IPS-NIHi7 (cell line): ENCODE results near the gene NELL1.

Experiments
- DNase-seq: peaks from one replicate; pipeline ENCODE4 v3.0.0; 2012; ENCODE audit warnings: mixed read lengths; ENCODE audit errors: extremely low spot score

Gene NELL1

DNA sequence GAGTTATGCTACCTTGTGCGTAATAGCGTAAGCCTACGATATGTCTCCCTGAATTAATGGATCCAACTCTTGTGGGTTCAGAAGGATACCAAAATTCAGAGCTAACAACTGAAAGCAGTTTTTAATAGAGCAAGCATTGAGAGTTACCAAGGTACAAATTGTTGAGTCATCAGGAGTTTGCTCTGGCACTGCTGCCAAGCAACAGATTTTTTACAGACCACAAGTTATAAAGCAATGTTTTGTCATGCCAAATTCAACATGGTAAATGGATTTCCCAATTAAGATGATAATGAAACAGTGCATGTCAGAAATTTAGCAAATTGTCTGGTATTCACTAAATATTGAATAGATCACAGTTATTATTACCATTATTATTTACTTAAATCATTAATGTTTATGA is 295.6 kb downstream of the NELL1 start:
- DNase-seq, result no peak

DNA sequence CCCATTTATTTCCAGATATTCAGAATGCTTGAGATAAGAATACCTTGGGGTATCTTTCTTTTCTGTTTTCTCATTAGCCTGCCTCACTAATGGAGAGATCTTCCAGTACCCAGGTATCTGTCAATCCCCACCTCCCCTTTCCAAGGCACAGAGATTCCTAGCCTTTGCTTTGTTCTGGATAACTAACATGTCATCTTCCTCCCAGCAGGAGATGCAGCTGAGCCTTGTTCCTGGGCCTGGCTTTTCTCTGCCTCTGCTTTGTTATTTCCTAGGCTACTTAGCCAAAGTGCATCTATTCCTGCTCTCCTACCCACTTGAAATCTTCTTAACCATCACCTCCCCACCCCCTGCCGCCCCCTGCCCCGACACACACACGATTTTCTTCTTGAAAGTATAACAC is 297.1 kb downstream of the NELL1 start:
- peak; percentile 68 for DNase-seq

DNA sequence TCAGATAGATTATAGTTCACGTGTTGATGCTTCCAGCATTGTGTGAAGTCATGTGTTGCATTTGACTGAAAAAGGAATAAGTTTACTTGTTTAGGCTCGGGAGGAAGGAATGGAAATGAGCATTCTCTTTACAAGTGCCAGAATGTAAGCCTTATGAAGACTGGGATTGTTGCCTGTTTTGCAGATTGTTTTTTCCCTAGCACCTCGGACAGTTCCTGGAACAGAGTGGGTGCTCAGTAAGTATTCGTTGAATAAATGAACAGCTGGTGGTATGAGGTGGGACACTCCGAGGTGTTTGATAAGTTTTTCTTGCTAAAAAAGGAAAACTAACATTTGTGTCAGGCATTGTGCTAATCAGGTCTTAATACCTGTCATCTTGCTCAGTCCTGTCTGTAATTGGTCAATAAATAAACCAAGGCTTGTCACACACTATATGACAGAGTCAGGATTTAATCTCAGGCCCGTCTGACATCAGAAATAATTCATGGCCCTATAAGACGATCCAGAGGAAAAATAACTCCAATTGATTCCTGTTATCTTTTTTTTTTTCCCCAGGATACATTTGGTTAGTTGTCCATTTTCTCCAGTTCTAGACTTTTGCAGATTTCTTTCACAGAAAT is 304.7 kb downstream of the NELL1 start:
- peak; percentile 16 for DNase-seq

DNA sequence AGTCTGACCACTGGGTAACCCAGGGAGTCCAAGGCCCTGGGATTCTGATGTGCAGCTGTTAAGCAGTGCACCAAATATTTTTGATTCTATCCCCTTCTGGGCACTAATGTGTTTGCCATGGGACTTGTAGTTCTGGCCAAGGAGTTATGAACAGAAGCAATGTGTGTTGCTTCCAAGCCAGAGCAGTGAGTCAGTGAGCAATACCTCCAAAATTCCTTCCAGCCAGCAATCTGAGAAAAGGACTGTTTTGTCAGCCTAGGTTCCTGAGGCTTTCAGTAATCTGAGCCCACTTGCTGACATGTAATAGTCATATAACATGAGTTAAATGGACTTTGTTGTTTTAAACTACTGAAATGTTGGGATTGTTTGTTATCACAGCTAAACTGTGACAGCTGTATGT is 311.4 kb downstream of the NELL1 start:
- DNase-seq, result no peak

DNA sequence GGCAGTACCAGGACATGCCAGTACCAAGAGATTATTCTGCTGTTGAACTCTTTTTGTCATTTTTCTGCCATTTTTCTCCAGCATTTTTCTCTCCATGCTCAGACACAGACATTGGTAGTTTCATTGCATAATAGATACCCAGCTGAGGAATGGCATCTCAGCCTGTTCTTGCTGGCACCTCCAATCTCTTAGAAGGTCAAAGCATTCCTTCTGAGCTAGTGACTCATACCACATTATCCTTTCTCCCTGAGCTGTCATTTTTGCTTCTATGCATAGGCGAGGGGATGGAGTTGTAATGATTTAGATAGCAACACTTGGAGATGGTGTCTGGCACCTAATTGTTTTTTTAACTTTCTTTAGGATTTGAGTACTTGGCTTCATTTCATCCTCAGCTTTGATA is 321.1 kb downstream of the NELL1 start:
- no peak for DNase-seq

DNA sequence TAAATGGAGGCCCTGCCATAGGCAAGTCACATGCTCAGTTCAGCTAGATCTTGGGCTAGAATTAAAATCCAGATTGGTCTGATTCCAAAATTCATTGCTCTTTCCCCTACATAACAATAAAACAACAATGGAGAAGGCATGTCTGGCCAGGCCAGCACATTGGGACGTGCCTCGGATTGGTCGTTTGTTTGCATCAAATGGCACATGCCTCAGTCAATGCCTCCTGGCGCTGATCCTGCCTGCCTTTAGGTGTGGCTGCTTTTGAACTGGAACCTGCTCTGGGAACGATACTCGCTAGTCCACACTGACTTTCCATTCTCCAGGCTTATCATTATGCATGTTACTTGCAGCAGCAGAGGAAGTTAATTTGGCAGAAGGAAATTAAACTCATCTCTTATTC is 322.1 kb downstream of the NELL1 start:
- no peak for DNase-seq

DNA sequence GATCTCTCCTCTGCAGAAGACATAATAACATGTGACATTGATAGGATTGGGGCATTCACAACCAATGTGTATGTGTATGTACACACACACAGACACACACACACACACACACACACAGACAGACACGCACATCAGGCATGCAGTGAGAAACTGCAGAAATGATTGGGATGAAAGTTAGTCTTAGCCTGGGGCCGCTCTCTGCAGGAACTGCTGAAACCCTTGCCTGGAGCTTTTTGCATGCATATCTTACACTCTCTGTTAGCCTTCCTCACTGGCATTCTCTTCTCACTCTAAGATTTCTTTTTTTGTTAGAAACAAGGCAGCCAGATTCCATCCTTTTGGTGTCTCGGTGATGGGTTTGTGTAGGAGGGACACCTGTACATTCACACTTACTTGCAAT is 337.9 kb downstream of the NELL1 start:
- peak; percentile 40 for DNase-seq

DNA sequence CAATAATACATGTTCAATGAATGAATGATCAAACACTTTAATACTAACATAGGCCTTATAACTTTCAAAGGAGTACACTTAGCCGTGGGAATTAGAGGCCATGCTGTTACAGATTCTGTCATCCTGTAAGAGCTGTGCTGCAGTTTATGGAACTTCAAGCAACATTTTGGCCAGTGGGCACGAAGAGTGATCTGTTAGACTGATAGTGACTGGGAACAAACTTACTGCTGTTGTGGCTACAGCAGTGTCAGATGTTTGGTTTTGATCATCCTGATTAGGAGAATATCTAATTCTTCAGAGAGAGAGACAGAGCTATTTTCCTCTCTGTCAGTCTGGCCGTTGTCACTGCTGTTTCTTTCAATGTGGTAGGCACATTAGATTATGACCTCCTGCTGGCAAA is 348.9 kb downstream of the NELL1 start:
- DNase-seq, result no peak

DNA sequence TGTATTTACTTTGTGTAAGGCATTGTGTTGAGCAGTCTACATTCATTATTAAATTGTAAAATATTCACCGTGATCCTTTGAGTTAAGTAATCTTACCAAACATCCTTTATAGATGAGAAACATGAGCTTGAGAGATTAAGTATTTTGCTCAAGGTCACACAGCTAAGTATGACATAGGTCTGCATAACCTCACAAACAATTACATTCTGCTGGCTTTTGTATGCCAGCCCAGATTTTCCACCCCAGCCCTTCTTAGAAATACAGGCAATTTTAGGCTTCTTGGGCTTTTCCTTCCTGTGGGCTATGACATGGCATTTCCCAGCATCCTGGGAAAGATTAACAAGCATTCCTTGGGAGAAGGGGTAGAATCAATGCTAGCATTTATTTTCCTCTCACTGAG is 357.3 kb downstream of the NELL1 start:
- DNase-seq, result no peak

DNA sequence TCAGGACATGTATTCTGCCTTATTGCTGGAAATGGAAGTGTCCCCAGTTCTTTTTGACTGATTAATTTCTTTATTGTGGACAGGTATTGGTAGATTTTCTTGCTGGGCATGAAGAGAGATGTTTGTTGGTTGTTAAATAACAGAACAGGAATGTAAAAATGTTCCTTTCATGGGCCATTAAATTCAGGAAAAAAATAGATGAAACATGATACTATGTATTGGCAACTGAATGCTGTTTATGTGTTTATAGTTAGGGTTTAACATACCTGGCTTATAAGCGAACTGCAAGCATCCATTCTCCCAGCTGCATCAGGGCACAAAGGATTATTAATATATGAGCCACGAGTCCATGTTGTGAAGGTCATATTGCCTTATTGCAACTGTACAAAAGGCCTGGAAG is 368.5 kb downstream of the NELL1 start:
- DNase-seq, result no peak

DNA sequence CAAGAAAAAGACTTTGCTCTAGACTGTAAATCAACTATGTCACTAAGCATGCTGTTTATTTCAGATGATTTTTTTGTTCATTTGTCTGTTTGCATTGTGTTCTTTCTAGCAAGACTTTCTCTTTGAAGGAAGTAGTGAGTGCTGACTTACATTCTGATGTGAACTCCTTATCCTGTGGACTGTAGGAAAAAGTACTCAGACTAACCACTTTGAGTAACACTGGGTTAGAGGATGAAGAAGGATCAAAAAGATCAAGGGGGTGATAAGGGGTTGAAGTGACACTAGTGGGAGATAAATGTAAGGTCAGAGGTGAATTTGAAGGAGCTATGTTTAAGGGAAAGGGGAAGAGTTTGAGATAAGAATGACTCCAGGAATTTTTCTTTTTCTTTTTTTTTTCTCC is 369.4 kb downstream of the NELL1 start:
- DNase-seq, result no peak

DNA sequence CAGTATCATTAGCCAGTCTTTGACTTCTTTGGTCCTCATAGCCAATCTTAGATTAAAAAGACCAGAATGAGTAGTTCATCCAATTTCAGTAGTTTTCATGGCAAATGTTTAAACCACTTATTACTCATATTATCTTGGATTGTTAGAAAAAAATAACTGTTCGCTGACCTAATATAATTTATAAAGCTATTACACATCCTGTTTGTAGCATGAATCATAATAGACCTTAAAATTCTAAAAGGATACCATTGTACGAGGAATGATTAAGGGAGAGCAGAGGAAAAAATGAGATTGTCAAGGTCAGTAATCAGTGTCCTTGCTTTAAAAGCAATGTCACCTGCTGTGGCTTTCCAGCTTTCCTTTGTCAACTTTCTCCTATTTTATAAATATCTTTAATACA is 371.2 kb downstream of the NELL1 start:
- no peak for DNase-seq

DNA sequence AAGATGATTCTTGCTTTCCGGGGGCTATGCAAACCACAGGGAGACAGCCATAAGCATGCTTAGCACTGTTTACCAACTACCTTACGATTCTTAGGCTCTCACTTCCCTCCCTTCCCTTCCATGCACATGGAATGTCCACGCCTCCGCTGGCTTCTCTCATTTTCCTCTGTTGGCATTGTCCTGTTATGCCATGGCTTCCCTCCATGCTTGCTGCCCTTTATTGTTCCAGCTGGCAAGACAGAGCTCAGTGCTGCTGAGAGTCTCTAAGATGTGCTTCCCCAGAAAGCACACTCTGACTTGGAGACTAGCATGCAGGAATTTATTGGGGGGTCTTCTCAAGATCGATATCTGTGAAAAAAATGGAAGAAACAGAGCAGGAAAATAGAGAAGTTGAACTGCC is 379.2 kb downstream of the NELL1 start:
- DNase-seq, result no peak

DNA sequence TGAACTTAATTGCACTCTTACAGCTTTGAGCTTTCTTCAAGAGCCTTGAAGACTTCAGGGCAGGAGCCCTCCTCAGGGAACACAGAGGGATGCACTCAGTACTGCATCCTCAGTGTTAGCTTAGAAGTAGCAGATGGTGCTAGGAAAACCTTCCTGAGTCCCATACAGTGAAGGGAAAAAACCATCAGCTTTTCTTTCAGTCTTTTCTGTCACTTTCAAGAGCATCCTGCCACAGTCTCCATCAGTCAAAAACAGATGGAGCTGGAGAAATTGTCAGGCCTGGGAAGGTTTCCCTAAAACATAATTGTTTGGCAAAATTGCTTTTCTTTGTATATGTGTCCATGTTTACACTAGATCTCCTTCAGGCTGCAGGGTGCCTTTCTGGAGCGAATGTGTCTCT is 384.1 kb downstream of the NELL1 start:
- no peak for DNase-seq

DNA sequence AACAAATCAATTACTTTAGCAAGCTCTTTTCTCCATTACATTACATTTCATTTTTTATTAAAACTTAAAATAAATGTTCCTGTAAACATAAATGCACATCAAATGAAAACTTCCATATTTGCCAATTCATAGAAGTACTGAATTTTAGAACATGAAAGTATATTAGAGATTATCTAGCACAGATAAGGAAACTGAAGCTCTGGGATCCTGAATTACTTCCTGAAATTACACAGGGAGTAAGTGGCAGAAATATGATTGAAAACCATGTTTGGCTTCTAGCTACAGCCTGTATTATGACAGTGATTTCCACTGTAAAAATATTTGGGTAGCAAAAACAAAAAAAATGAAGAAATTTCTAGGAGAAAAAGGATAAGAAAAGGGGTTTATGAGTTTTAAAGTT is 387.3 kb downstream of the NELL1 start:
- no peak for DNase-seq

DNA sequence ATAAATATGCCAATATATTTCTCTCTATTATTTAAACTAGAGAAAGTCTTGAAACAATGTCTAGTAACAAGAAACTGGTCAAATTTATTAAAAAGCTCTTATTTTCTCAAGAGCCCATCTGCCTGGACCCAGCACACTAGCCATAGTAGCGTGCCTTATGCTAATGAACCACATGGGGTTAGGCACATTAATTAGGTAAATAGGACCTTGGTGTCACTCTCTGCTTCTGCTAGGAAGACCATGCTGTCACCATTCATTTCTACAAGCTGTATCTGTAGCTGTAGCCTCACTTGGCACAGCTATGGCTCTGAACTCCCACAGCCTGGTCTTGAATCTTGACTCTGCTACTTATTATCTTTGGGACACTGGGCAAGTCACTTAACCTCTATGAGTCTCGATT is 390.5 kb downstream of the NELL1 start:
- no peak for DNase-seq

DNA sequence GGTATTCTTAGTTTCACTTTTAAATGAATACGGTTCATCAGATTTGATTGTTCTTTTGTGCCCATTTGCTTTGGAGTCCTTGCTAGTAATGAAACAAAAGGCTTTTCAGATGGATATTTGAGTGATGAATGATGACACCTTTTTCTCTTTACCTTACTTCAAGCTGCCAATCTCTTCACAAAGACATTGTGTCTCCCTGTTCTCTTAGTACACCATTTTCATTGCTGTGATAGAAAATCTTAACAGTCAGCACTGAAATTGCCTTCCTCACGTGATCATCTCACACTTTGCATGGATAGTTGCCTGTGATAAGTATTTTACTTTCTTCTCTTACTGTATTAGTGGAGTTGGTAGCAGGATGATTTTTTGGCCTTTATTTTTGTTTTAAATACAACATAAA is 396.6 kb downstream of the NELL1 start:
- DNase-seq, result no peak

DNA sequence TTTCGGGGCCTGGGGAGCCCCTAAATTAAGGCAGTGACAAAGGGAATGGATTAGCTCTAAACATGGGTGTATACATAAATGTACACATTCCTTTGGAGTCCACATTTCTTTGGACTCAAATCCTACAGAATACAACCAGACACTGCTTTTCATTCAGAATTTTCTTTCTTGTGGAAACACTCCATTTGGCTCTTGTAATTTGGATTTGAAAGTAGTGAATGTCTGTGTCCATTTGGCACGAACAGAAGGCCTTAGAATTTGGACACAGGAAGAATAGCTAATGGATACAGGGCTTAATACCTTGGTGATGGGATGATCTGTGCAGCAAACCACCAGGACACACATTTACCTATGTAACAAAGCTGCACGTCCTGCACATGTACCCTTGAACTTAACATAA is 399.5 kb downstream of the NELL1 start:
- no peak for DNase-seq

DNA sequence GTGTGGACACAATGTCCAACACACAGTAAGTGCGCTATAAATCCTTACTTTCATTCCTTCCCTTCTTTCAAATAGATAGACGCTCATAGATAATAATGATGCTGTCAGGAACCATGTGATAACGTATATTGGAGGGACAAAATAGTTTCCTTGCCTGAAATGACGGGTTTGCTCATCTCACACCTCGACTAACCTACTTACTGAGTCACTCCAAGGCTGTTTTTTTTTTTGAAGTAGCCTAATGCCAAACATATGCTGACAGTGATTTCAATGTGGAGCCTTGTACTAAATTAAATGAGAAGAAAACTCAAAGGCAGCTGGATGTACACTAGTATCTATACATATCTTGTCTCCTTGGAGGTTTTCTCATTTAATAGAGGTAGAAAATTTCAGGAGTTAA is 400.5 kb downstream of the NELL1 start:
- DNase-seq, result no peak

DNA sequence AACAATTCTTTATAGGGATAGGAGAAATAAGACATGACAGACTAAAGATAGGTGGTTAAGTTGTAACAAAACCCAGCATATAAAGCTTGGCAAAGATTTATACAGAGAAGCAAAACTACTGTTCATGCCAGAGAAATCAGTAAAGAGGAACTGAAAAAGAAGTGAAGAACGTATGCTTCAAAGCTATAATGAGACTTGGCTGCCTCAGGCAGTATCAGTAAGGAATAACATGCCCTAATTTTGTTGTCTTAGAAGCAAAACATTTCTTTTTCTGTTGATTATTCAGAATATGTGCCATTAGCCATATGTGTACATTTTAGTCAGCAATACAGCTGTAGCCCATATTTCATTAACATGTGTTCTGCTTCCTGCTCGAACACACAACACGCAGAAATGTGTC is 403.2 kb downstream of the NELL1 start:
- DNase-seq, result no peak

DNA sequence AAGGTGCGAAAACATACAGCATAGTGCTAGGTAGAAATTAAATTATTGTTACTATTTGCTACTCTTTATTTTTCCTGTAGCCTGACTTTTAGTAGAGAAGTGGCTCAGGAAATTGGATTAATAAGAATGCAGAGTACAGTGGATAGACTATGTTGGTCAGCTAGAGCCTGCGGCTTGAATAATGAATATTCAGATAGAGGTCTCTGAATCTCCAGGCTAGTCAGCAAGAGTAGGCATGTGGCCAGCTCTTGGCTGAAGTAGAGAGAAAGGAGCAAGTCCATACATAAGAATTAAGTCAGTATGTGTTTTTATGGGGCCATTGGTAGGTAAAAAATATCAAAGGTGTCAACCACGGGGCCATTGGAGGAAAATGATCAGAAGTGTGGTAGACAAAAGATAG is 413.5 kb downstream of the NELL1 start:
- DNase-seq, result no peak

DNA sequence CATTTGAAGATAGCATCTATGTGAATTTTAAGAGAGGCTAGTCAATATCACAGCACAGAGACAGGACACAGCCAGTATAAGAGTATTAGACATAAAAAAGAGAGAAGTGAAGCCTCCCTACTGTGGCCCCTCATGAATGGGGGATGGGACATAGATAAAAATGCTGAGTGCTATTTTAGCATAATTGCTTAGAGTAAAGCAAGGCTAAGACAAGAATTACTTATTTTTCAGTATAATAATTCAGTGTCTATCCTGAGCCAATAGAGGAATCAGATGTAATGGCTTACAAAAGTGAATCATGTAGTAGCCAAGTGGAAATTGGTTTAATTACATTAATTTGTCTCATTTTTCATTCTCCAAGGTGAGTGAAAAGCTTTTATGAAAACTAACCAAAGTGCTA is 419.5 kb downstream of the NELL1 start:
- DNase-seq, result no peak

DNA sequence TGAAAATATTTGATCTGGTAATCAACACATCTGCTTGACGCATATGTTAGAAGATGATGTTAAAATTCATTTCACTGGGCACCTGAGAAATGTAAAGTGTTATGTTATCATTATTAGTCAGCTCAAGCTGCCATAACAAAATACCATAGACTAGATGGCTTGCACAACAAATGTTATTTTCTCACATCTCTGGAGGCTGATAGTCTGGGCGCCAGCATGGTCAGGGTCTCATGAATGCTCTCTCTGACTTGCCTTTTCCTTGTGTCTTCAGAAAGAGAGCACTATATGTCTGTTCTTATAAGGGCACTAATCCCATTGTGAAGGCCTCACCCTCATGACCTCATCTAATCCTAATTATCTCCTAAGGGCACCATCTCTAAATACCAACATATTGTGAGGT is 435.3 kb downstream of the NELL1 start:
- DNase-seq, result no peak

DNA sequence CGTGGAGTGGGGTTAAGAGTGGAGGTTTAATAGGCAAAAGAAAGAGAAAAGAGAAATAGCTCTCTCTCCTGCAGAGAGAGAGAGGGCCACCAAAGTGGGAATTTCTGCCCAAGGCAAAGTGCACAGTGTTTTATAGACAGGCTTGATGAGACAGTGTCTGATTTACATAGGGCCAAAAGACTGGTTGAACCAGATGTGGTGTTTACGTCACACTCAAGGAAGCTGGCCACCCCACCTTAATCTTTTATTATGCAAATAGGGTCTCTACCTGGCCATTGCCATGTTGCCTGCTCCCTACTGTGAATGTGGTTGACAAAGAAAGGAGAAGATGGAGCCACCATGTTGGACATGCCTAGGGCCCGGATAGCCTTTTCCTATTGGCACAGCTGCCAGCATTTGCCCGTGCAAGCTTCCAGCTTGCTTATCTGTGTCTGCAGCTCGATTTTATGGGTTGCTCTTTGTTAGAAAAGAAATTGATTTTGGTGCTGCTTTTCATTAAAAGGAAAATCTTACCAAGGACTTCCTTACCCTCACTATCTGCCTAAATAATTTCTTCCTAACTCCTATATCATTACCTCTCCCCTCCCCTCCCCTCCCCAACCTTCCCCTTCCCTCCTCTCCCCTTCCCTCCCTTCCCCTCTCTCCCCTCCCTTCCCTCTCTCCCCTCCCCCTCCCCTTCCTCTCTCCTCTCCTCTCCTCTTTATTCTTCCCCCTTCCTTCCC is 436.0 kb downstream of the NELL1 start:
- DNase-seq, result no peak
